NCI-H2171 (cell line): ENCODE data around the gene GOLIM4.
"Not testable (repeated sequence)": the region's sequence is repeated elsewhere in the genome, so short reads cannot be mapped to it uniquely, and the experiment has no call there.

Experiments used
- DNase-seq: peaks from one replicate; lab custom pipeline; 2025; lab: John Stamatoyannopoulos, UW

GOLIM4 gene

GRCh38 chr3:168048414-168049330, 47.1 kb downstream of the GOLIM4 start:
- DNase-seq: no peak

GRCh38 chr3:168047936-168048335, 47.8 kb downstream of the GOLIM4 start:
- DNase-seq: no peak

GRCh38 chr3:168047190-168047795, 48.4 kb downstream of the GOLIM4 start:
- DNase-seq: peak; percentile 82

- no peak for DNase-seq
These were observed 51.7 kb downstream of the GOLIM4 start for GRCh38 chr3:168044049-168044448.

- DNase-seq: peak; percentile 56
These were observed 55.0 kb downstream of the GOLIM4 start for GRCh38 chr3:168040607-168041208.

GRCh38 chr3:168037020-168037419, 58.7 kb downstream of the GOLIM4 start:
- no peak for DNase-seq

GRCh38 chr3:168036619-168037018, 59.1 kb downstream of the GOLIM4 start:
- no peak for DNase-seq

- no peak for DNase-seq
These were observed 61.4 kb downstream of the GOLIM4 start for GRCh38 chr3:168034152-168034928.

GRCh38 chr3:168030577-168030976, 65.1 kb downstream of the GOLIM4 start:
- DNase-seq: peak; percentile 75

- peak; percentile 50 for DNase-seq
These were observed 66.0 kb downstream of the GOLIM4 start for GRCh38 chr3:168029705-168030104.

GRCh38 chr3:168028086-168028485, 67.6 kb downstream of the GOLIM4 start:
- DNase-seq: no peak

GRCh38 chr3:168026764-168027163, 69.0 kb downstream of the GOLIM4 start:
- no peak for DNase-seq

GRCh38 chr3:168025076-168025475, 70.6 kb downstream of the GOLIM4 start:
- no peak for DNase-seq

GRCh38 chr3:168024537-168024941, 71.2 kb downstream of the GOLIM4 start:
- peak; percentile 54 for DNase-seq

- no peak for DNase-seq
These were observed 73.8 kb downstream of the GOLIM4 start for GRCh38 chr3:168021737-168022450.

- DNase-seq: not testable (repeated sequence)
These were observed 84.4 kb downstream of the GOLIM4 start for GRCh38 chr3:168011280-168011679.

GRCh38 chr3:168006584-168006983, 89.1 kb downstream of the GOLIM4 start:
- DNase-seq: no peak

- DNase-seq: no peak
These were observed 91.8 kb downstream of the GOLIM4 start for GRCh38 chr3:168003911-168004310.

GRCh38 chr3:168002786-168003368, 92.8 kb downstream of the GOLIM4 start:
- DNase-seq: no peak

GRCh38 chr3:168001244-168001643, 94.5 kb downstream of the GOLIM4 start:
- DNase-seq: no peak

- no peak for DNase-seq
These were observed 97.5 kb downstream of the GOLIM4 start for GRCh38 chr3:167998253-167998652.
